BJ (cell line): ENCODE measurements around the gene RUSC1. TPM values are rescaled to one million over a fixed set of nuclear protein-coding genes. Genes with fewer than 3 reads are reported as not detected.

Experiments
- CTCF ChIA-PET: fragments of 350-600 bp; formaldehyde crosslinking; extraction: SDS; loops from one replicate; lab custom pipeline; 2021; ENCODE audit warnings: antibody characterized with exemption, inconsistent platforms; lab: Yijun Ruan, JAX
- POLR2A ChIA-PET: fragments of 300-600 bp; sonication (Branson Sonifier 250); formaldehyde crosslinking; extraction: SDS; loops from one replicate; lab custom pipeline; 2021; ENCODE audit warnings: antibody characterized with exemption; lab: Charles Lee
- DNase-seq: peaks from one replicate; pipeline ENCODE4 v3.0.0-alpha.2; 2011; ENCODE audit warnings: low read depth
- H3K27me3 ChIP-seq: 2 replicates; pipeline ENCODE4 v1.6.0; 2011; ENCODE audit warnings: low read length; ENCODE audit not compliant: control insufficient read depth, insufficient read depth
- H3K36me3 ChIP-seq: 2 replicates; pipeline ENCODE4 v1.5.1; 2011; ENCODE audit warnings: low read length; ENCODE audit not compliant: control insufficient read depth, insufficient read depth
- H3K4me3 ChIP-seq: 2 replicates; pipeline ENCODE4 v1.5.1; 2011; ENCODE audit warnings: low read depth, mild to moderate bottlenecking, control low read depth, low read length
- CTCF ChIP-seq: IDR thresholded peaks from 2 replicates; pipeline ENCODE4 v1.5.1; 2011; ENCODE audit warnings: low read depth, mild to moderate bottlenecking, control low read depth, inconsistent platforms, low read length, moderate library complexity; ENCODE audit not compliant: insufficient read depth
- polyA minus RNA-seq: library from RNA; depleted of rRNA, polyadenylated mRNA; stranded (reverse); fragments of >200 nt; gene quantifications from 2 replicates; pipeline ENCODE4 v1.2.3, GENCODE V29; 2011; rRNA and poly(A)+ RNA removed
- polyA plus RNA-seq: library from polyadenylated mRNA; depleted of rRNA; stranded (reverse); fragments of >200 nt; gene quantifications from 2 replicates; pipeline ENCODE4 v1.2.3, GENCODE V29; 2011; rRNA removed

Gene RUSC1
- polyA plus RNA-seq (23.2 and 34.1 TPM in 2 replicates), polyA minus RNA-seq (13.4 and 17.1 TPM in 2 replicates)

- TF ChIP-seq CTCF: no peak
- H3K36me3 ChIP-seq: 0 out of 2 replicates have a peak, but pooled peaks cover 1% of the 10 kb centered on the region
- no peak for DNase-seq
- POLR2A ChIA-PET: no interaction called here
- CTCF ChIA-PET: interaction anchor here (0.7 to 4.3 kb wide), 7 partner anchors 28 to 282 kb away, joined by 3 to 54 read pairs (median 4); partner anchors contain the start of gene ENTREP3
- no peaks in the 10 kb centered on the region for H3K27me3 ChIP-seq
- H3K4me3 ChIP-seq: peak within 1 kb of the TSS; percentile 59
Measured at GRCh38 chr1:155320661-155321617, at the start of gene RUSC1. Gene RUSC1, plus strand, starts transcription at chr1:155320894. Its CDS starts 880 bp downstream, at chr1:155321774.

GRCh38 chr1:155272466-155273342, 48.0 kb upstream of the RUSC1 start:
- no peak for DNase-seq
- H3K36me3 ChIP-seq: peaks cover 20% of the 10 kb centered on the region
- TF ChIP-seq CTCF: no peak
- peak overlapping the region; percentile 88 for H3K4me3 ChIP-seq
- ChIA-PET CTCF (interaction anchor here (0.7 to 3.7 kb wide), 7 partner anchors 11 to 78 kb away, joined by 3 to 20 read pairs (median 3); partner anchors contain the start of gene SCAMP3), POLR2A (interaction anchor here (0.5 to 0.7 kb wide), 2 partner anchors 22 to 48 kb away, joined by 3 to 4 read pairs; no protein-coding TSS in a partner anchor)
- no peaks in the 10 kb centered on the region for H3K27me3 ChIP-seq

- DNase-seq: peak; percentile 46
- no peak for TF ChIP-seq CTCF
- no peaks in the 10 kb centered on the region for H3K27me3 ChIP-seq
- ChIA-PET CTCF (interaction anchor here (0.9 to 3.7 kb wide), 7 partner anchors 12 to 66 kb away, joined by 3 to 20 read pairs (median 4); partner anchors contain the start of gene SCAMP3), POLR2A (interaction anchor here (0.5 to 0.7 kb wide), 2 partner anchors 23 to 49 kb away, joined by 3 to 4 read pairs; no protein-coding TSS in a partner anchor)
- H3K36me3 ChIP-seq: peaks cover 12% of the 10 kb centered on the region
- peak within 1 kb of the TSS; percentile 88 for H3K4me3 ChIP-seq
Measured at GRCh38 chr1:155273343-155274245, 47.1 kb upstream of the RUSC1 start, which contains the start of gene CLK2. Gene CLK2, minus strand, starts transcription at chr1:155273504. Its CDS starts 2,527 bp downstream, at chr1:155270977.

- no peaks in the 10 kb centered on the region for H3K27me3 ChIP-seq
- H3K4me3 ChIP-seq: peak within 1 kb of the TSS; percentile 86
- DNase-seq: peak; percentile 60
- TF ChIP-seq CTCF: peak; percentile 42
- no peaks in the 10 kb centered on the region for H3K36me3 ChIP-seq
- POLR2A ChIA-PET: no interaction called here
- CTCF ChIA-PET: interaction anchor here (0.7 to 2.6 kb wide), 11 partner anchors 15 to 63 kb away, joined by 3 to 12 read pairs (median 3); no protein-coding TSS in a partner anchor
Measured at GRCh38 chr1:155277070-155277901, 43.4 kb upstream of the RUSC1 start, which contains the start of gene HCN3. Gene HCN3, plus strand, starts transcription at chr1:155277463. Its CDS starts 128 bp downstream, at chr1:155277591.
